GM15510 (cell line): ENCODE data around the gene DDX27.

Experiments
- POLR2A ChIP-seq: IDR thresholded peaks from 3 replicates; pipeline ENCODE4 v1.6.1; 2011; ENCODE audit warnings: borderline replicate concordance; ENCODE audit not compliant: insufficient read length; ENCODE audit errors: extremely low read depth

The DDX27 gene, protein sequence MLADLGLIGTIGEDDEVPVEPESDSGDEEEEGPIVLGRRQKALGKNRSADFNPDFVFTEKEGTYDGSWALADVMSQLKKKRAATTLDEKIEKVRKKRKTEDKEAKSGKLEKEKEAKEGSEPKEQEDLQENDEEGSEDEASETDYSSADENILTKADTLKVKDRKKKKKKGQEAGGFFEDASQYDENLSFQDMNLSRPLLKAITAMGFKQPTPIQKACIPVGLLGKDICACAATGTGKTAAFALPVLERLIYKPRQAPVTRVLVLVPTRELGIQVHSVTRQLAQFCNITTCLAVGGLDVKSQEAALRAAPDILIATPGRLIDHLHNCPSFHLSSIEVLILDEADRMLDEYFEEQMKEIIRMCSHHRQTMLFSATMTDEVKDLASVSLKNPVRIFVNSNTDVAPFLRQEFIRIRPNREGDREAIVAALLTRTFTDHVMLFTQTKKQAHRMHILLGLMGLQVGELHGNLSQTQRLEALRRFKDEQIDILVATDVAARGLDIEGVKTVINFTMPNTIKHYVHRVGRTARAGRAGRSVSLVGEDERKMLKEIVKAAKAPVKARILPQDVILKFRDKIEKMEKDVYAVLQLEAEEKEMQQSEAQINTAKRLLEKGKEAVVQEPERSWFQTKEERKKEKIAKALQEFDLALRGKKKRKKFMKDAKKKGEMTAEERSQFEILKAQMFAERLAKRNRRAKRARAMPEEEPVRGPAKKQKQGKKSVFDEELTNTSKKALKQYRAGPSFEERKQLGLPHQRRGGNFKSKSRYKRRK

DNA sequence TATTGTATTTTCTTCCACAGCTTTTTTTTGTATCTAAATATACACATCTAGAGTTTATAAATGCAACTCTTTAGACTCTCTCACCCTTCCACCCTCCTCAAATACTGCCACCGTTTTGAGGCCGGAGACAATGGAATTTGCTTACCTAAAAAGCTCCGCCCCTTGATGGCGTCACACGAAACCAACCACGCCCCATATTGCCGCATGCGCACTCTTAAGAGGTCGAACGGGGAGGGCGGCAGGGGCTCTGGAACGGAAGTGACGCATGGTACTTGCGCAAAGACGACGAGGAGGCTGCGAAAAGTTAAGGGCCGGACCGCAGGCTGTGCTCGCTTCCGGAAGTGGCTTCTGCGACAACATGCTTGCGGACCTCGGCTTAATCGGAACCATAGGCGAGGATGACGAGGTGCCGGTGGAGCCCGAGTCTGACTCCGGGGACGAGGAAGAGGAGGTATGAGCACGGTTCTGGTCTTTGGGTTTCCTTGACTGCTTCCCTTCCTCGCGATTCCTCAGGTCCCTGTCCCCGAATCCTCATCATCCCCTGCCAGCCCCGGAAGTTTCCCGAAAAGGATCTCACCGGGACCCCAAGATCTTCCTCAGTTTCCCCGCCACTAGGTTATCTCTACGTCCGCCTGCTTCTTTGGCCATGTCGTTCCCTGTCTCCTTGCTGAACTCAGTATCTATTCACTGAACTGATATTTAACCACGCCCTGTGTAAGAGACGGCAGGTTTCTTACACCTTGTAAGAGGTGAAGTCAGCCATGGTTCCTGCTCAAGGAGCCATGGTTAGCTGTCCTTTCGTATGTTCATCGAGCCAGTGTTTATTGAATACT is at the start of gene DDX27:
Gene DDX27, plus strand, starts transcription at position 326 of the 833 bp plus-strand sequence. Its CDS starts 33 bp downstream, at position 359.
- peak; percentile 92 for TF ChIP-seq POLR2A

DNA sequence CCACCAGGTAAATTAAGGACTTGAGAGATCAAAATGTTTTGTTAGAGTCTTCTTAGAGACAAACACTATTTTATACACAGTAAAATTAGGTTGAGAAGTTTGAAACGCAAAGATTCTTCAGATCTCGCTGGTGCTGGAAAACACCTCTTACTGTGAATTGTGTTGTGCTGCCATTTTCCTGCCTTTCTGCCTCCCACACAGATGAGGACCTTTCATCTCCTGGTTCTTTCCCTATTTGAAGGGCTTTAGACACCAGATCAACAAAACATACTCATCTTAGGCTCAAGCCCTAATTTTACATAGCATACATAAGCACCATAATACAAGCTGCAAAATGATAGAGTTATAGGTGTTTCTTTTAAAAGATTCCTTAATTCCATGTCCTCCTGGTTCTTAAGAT is 49.7 kb upstream of the DDX27 start:
- no peak for TF ChIP-seq POLR2A

DNA sequence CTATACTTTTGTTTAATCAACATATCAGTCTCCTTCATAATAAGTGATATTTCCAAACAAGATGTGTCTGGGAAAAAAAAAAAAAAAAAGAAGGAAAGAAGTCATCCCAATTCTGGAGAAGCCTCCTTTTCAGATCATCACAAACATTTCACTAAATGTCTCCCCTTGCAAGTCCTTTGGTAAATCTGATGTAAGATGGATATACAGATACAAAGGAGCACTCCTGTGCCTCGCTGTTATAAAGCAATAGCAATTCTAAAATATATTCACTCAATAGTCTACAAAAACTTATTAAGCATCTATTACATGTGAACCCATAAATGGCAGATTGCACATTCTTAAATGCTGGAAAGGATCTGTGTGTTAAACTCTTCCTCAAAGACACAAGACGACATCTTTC is 48.5 kb upstream of the DDX27 start:
- TF ChIP-seq POLR2A = no peak

DNA sequence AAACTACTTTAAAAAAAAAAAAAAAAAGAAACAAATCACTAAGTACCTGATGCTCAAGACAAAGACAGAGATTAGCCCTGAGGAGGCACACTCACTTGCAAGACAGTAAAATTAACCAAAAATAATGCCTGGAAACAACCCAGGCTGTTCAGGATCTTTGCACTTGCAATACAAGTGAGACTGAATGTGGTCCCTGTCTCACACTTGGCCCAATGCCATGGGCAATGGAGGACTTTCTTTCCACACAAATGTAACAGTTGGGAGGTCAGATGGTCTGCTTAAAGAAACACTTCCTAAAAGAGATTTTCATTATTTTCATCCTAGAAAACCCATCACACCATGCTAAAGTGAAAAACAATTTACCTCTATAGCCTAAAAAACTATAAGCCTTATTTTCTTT is 47.3 kb upstream of the DDX27 start:
- no peak for TF ChIP-seq POLR2A

DNA sequence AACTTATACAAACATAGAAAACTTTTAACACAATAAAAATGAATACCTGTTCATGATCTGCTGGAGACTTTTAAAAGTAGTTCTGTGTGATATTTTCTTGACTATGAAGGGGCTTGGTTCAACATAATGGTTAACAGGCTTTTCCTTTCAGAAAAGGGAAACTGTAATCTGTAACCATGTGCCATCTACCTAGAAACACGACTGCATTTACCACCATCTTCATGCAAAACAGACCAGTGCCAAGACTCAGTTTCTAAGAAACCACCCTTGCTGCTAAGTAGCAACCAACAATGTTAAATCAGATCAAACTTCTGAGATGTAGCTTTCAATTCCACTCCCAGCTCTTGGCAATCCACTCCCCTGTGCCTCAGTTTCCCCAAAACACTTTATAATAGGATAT is 46.8 kb upstream of the DDX27 start:
- no peak for TF ChIP-seq POLR2A

DNA sequence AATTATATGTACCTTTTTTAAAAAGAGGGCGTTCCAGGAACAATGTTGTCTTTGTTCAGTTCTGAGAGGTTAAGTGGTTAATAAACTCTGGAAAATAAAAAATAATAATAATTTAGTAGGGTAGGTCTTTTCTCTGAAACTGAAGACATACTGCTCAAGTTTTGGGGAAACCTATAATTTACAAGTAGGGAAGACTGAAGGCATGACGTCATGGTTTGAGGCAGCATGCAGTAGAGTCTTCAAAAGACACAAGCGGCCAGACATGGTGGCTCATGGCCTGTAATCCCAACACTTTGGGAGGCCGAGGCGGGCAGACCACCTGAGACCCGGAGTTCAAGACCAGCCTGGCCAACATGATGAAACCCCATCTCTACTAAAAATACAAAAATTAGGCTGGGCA is 45.0 kb upstream of the DDX27 start:
- no peak for TF ChIP-seq POLR2A

DNA sequence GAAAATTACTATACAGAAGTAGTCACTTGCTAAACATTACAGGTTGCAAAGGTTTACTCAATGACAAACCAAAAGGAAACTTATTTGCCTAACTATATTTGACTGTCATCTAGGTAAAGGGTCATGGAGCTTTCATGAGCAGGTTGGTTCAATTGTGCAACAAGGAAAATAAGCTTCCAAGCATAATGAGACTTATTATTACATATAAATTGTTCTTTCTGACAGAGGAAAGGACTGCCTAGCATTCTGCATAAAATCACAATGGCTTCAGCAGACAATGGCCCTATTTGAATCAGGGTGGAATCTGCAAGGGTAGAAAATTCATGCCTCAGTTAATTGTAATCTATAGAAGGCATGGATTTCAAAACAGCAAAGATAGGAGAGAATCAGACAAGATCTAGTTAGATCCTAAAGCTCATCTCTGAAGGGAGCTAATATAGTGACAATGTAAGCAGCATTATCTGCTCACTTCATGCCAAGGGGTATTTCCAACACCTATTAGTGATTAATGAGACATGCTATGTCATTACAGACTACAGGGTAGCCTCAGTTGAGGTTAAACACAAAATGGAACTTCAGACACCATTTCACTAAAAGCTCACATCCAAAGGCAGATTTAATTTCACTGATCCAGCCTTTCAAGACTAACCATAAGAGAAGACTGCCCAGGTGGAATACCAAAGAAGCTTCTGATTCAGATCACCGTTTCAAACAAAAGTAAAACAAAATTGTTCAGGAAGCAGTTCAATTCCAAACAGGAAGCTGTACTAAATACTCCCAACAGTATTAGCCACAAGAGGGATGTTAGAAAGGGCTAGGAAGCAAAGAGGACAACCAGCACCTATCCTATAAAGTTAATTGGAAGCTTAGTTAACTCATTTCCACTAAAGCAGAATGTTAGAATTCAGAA is 39.6 kb upstream of the DDX27 start:
- no peak for TF ChIP-seq POLR2A

DNA sequence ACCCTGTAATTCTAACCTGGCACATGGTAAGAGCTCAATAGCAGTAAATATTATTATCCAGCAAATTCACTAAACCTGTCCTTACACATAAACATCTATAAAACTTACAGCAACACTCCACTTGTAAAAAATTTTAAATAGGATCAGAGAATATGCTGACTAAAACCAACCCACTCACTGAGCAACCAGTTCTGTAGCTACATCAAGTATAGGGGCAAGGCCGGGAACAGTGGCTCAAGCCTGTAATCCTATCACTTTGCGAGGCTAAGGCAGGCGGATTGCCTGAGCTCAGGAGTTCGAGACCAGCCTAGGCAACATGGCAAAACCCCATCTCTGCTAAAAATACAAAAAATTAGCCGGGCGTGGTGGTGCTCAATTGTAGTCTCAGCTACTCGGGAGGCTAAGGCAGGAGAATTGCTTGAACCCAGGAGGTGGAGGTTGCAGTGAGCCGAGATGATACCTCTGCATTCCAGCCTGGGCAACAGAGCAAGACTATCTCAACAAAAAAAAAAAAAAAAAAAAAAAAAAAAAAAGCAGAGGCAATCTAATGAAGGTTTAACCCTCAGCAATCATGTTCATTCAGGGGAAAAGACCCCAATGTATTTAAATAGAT is 37.8 kb upstream of the DDX27 start:
- no peak for TF ChIP-seq POLR2A

DNA sequence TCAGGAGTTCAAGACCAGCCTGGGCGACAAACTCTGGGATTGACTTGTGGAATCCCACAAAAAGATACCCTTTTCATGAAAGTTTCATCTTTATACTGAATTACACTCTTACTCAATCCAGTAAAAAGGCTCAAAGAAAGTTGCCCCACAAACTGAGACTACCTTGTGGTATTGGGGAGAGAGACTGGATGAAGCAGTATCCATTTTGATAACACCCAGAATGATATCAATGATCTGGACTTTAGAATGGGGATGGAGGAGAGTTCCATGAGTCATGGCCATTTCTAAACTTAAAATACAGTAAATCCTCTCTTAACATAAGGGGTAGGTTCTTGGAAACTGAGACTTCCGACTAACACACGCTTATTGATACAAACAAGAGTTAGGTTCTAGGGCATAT is 35.8 kb upstream of the DDX27 start:
- TF ChIP-seq POLR2A = no peak

DNA sequence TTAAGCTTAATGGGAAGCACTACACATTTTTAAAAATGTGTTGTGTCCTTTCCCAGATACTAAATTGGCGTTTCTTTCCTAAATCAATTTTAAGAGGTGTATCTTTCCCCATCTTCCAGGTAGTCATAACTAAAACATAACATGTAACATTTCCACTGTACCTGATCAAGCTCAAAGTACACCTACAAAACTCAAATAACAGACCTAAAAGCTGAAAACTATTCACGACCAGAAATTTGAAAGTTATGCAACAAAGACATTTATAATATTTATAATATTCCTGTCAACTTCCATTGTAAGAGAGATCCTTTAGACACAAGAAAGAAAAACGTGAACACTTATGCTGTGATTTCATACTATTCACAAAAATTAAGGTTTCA is 34.5 kb upstream of the DDX27 start:
- TF ChIP-seq POLR2A = no peak

DNA sequence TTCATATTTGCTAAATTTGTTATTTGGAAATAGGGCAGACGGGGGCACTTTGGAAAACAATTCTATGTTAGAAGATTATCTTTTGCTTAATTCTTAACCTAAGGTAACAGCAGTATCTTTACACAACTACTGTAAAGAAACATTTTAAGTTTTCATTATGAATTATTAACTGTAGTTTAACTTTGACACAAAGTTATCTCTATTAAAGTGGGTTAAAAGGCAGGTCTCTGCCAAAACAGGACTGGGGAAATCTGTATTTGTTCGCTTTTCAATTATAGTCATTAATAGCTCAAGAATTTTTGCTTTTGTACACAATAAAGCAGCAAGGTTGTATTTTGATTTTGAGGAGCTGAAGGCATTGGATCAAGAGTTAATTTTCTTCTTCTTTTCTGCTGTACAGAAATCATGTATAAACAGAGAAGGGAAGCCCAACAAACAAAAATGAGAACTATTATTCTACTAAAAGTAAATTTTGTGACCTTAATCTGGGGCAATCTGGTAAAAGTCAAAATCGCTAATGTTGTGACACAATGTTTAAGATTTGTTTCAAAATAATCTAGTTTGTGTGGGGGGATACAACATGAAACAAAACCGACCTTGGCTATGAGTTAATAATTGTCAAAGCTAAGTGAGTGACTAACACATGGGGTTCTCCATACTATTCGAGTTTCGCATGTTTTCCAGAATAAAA is 34.0 kb upstream of the DDX27 start:
- TF ChIP-seq POLR2A = no peak

DNA sequence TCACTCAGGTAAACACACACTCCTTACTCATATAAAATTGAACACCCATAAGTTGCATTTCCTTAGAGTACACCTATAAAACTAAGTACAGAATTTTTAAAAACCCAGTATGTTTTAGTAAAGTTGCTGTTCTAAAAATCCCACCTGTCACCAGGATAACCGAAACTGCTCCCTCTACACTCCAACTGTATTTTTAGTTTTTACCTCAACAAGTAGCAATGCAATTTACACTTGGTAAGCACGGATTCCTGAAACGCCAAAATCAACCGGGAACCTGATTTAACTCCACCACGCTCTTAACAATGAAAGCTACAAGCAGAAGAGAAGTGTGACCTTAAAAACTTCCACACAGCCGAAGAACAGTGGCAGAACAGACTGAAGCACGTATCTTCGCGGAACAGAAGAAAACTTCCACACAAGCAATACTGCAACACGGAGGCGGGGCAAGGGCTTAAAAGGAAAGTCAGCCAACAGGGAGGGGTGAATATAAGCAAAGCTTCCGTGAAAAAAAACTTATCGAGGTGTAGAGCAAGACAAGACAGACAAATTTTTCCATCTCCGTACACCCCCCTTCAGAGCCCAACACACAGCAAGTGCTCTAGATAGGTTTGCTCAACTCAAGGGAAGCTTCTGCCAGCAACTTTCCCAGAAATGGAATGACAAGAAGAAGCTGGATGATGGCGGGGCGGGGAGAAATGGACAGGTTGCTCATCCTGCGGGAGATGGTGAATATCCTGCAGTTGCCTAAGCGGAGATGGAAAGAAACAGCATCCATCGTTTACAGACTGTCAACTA is 32.5 kb upstream of the DDX27 start:
- TF ChIP-seq POLR2A = no peak
